Prostate gland (tissue), 2 donors: ENCODE measurements around the gene RSKR. TPM values are rescaled to one million over a fixed set of nuclear protein-coding genes. Genes with fewer than 3 reads are reported as not detected.

Experiments used
- DNase-seq: peaks from one replicate; pipeline ENCODE4 v3.0.0-alpha.2; 2019; ENCODE audit warnings: low spot score
- H3K27ac ChIP-seq, 2 donors: fragments of 200-600 bp; sonication (generic); 2 replicates each; pipeline ENCODE4 v1.5.1; 2017 to 2019
- H3K27me3 ChIP-seq: fragments of 200-600 bp; sonication (generic); replicated peaks from 2 replicates; pipeline ENCODE4 v1.5.1; 2019; ENCODE audit not compliant: insufficient read depth
- H3K36me3 ChIP-seq, 2 donors: fragments of 200-600 bp; sonication (generic); 1 replicate in 1 of 2; 2 replicates in 1 of 2; pipeline versions ENCODE4 v1.5.1 to v1.8.1; 2017 to 2019
- H3K4me1 ChIP-seq: fragments of 200-600 bp; sonication (generic); replicated peaks from 2 replicates; pipeline ENCODE4 v1.5.1; 2019
- H3K4me3 ChIP-seq, 2 donors: fragments of 200-600 bp; sonication (generic); 2 replicates each; pipeline ENCODE4 v1.5.1; 2017 to 2019
- H3K9me3 ChIP-seq: fragments of 200-600 bp; sonication (generic); 2 replicates; pipeline ENCODE4 v1.5.1; 2017
- CTCF ChIP-seq, 4 experiments: fragments of 200-600 bp in 2 of 4; fragments of 450-650 bp in 2 of 4; sonication (generic) in 2 of 4; IDR thresholded peaks; 1 replicate in 3 of 4; 2 replicates in 1 of 4; pipeline ENCODE4 v1.5.1; 2016 to 2019; ENCODE audit warnings: antibody characterized with exemption in 4 of 4, mild to moderate bottlenecking in 2 of 4, moderate library complexity in 2 of 4
- POLR2A ChIP-seq: fragments of 450-650 bp; IDR thresholded peaks from one replicate; pipeline ENCODE4 v1.6.1; 2016; ENCODE audit warnings: antibody characterized with exemption, mild to moderate bottlenecking
- POLR2AphosphoS5 ChIP-seq: sonication (generic); formaldehyde crosslinking; IDR thresholded peaks from one replicate; pipeline ENCODE4 v1.6.1; 2017; ENCODE audit warnings: antibody characterized with exemption
- WGBS: methylation state at CpG from one replicate; pipeline ENCODE4 v1.1.5; 2018; 5-methylcytosine and 5-hydroxymethylcytosine counted together
- intact Hi-C: fragments of 100-400 bp; cut with DNase I; formaldehyde crosslinking; loops from one replicate; pipeline ENCODE4 v1.14.2; 2022
- total RNA-seq, 2 donors: library from RNA; depleted of rRNA; stranded (reverse); fragments of >200 nt; gene quantifications; one replicate each; pipeline ENCODE4 v1.1.0, GENCODE V29; 2016

Gene RSKR
- total RNA-seq, 2 donors from 2014 or later = 5.0 to 32.1 TPM

GRCh38 chr17:28563475-28563874 is 50.5 kb downstream of the RSKR start:
- H3K36me3 ChIP-seq = peaks cover 2 to 4% of the 10 kb centered on the region in 2 donors
- 83% methylated on average over 3 of the region's 3 CpGs for WGBS
- intact Hi-C loops = no loop called here
- H3K9me3 ChIP-seq = no peaks in the 10 kb centered on the region
- H3K27me3 ChIP-seq = no peaks in the 10 kb centered on the region
- no peaks in the 10 kb centered on the region for H3K4me1 ChIP-seq
- TF ChIP-seq POLR2AphosphoS5 = no peak
- no peak for TF ChIP-seq POLR2A
- no peak for TF ChIP-seq CTCF (IDR thresholded peaks at IDR 0.05)
- H3K27ac ChIP-seq = no peak overlapping the region
- no peak overlapping the region for H3K4me3 ChIP-seq
- DNase-seq = no peak

Other genes with a start within 250 kb of the RSKR start
- gene SEBOX, start 249.0 kb downstream of the RSKR start, total RNA-seq = not detected
- gene VTN, start 243.9 kb downstream of the RSKR start, total RNA-seq = 10 to 100 TPM in 1 of 2 donors, under 1 TPM in 1; 0.14 to 57.8 TPM
- 10 to 100 TPM; 20.6 to 21.4 TPM for gene SARM1, start 242.5 kb downstream of the RSKR start, total RNA-seq
- gene SLC46A1, start 208.0 kb downstream of the RSKR start, total RNA-seq = 10 to 100 TPM; 14.9 to 20.1 TPM
- under 1 TPM; 0.09 to 0.68 TPM for gene SLC13A2, start 140.5 kb downstream of the RSKR start, total RNA-seq
- gene FOXN1, start 107.8 kb downstream of the RSKR start, total RNA-seq = 1 to 10 TPM in 1 of 2 donors, under 1 TPM in 1; 0.64 to 1.2 TPM
- gene UNC119, start 61.6 kb downstream of the RSKR start, total RNA-seq = 100 to 1,000 TPM in 1 of 2 donors, 10 to 100 TPM in 1; 51.1 to 154 TPM
- 100 to 1,000 TPM in 1 of 2 donors, 10 to 100 TPM in 1; 68.7 to 131 TPM for gene PIGS, start 42.7 kb downstream of the RSKR start, total RNA-seq
- 10 to 100 TPM; 49.5 to 55.0 TPM for gene ALDOC, start 37.3 kb downstream of the RSKR start, total RNA-seq
- 10 to 100 TPM in 1 of 2 donors, 1 to 10 TPM in 1; 4.6 to 17.3 TPM for gene SPAG5, start 15.2 kb downstream of the RSKR start, total RNA-seq
- 10 to 100 TPM; 42.2 to 94.2 TPM for gene BLTP2, start 31.0 kb upstream of the RSKR start, total RNA-seq
- 10 to 100 TPM; 53.3 to 80.1 TPM for gene SDF2, start 47.7 kb upstream of the RSKR start, total RNA-seq
- gene SUPT6H, start 48.0 kb upstream of the RSKR start, total RNA-seq = 100 to 1,000 TPM in 1 of 2 donors, 10 to 100 TPM in 1; 52.7 to 138 TPM
- gene PROCA1, start 97.7 kb upstream of the RSKR start, total RNA-seq = 1 to 10 TPM; 1.9 to 9.4 TPM
- 100 to 1,000 TPM; 165 to 181 TPM for gene RAB34, start 103.7 kb upstream of the RSKR start, total RNA-seq
- gene RPL23A, start 105.8 kb upstream of the RSKR start, total RNA-seq = 100 to 1,000 TPM; 417 to 657 TPM
- 10 to 100 TPM in 1 of 2 donors, 1 to 10 TPM in 1; 5.3 to 19.6 TPM for gene TLCD1, start 112.0 kb upstream of the RSKR start, total RNA-seq
- 10 to 100 TPM in 1 of 2 donors, 1 to 10 TPM in 1; 5.1 to 13.2 TPM for gene NEK8, start 114.6 kb upstream of the RSKR start, total RNA-seq
- gene TRAF4, start 129.8 kb upstream of the RSKR start, total RNA-seq = 10 to 100 TPM; 43.1 to 59.8 TPM
- 10 to 100 TPM; 14.9 to 48.9 TPM for gene FAM222B, start 228.6 kb upstream of the RSKR start, total RNA-seq
- gene ERAL1, start 240.8 kb upstream of the RSKR start, total RNA-seq = 10 to 100 TPM; 49.9 to 70.8 TPM